B cell (primary cell): ENCODE data around the gene RIMBP3B. TPM values are rescaled to one million over a fixed set of nuclear protein-coding genes. Genes with fewer than 3 reads are reported as not detected.
"Not testable (repeated sequence)": the region's sequence is repeated elsewhere in the genome, so short reads cannot be mapped to it uniquely, and the experiment has no call there.

ENCODE experiments used
- ATAC-seq: fragments of 200-7000 bp; cut with Tn5 transposase; one replicate; pipeline ENCODE4 v1.10.0; 2021; ENCODE audit warnings: low read depth, mild to moderate bottlenecking, moderate number of reproducible peaks, moderate library complexity
- CTCF ChIA-PET: fragments of 350-600 bp; sonication (Branson Sonifier 250); formaldehyde crosslinking; loops from one replicate; lab custom pipeline; 2021; ENCODE audit warnings: antibody characterized with exemption, inconsistent platforms; lab: Charles Lee
- POLR2A ChIA-PET: fragments of 350-600 bp; sonication (Branson Sonifier 250); formaldehyde crosslinking; loops from one replicate; lab custom pipeline; 2021; ENCODE audit warnings: antibody characterized with exemption; lab: Charles Lee
- DNase-seq: peaks from one replicate; pipeline ENCODE4 v3.0.0; 2013
- H2AFZ ChIP-seq: 2 replicates; pipeline ENCODE4 v1.6.1; 2012; ENCODE audit warnings: mild to moderate bottlenecking, low read depth, low read length; ENCODE audit not compliant: insufficient read depth, poor library complexity, severe bottlenecking
- H3K27ac ChIP-seq, 2 donors: 1 replicate in 1 of 2; 2 replicates in 1 of 2; pipeline ENCODE4 v1.5.1; 2012 to 2013; ENCODE audit warnings: low read length in 2 of 2, mild to moderate bottlenecking in 2 of 2, moderate library complexity in 1 of 2
- H3K27me3 ChIP-seq, 4 experiments: fragments of 200-600 bp in 1 of 4; sonication (generic) in 1 of 4; replicated peaks in 1 of 4; 1 replicate in 2 of 4; 2 replicates in 2 of 4; pipeline versions ENCODE4 v1.6.1 to v1.7.0; 2013 to 2016; ENCODE audit warnings: low read length in 3 of 4, mild to moderate bottlenecking in 2 of 4, mixed read lengths in 1 of 4, moderate library complexity in 1 of 4; ENCODE audit not compliant: insufficient read depth in 4 of 4, control insufficient read depth in 3 of 4; ENCODE audit errors: control extremely low read depth in 1 of 4
- H3K36me3 ChIP-seq, 2 experiments: replicated peaks in 1 of 2; 1 replicate in 1 of 2; 2 replicates in 1 of 2; pipeline versions ENCODE4 v1.6.1 to v1.7.1; 2013; ENCODE audit warnings: low read length in 1 of 2; ENCODE audit not compliant: insufficient read depth in 2 of 2, control insufficient read depth in 1 of 2; ENCODE audit errors: control extremely low read depth in 1 of 2, extremely low read depth in 1 of 2
- H3K4me1 ChIP-seq, 2 donors: fragments of 200-600 bp in 1 of 2; sonication (generic) in 1 of 2; 1 replicate in 1 of 2; 2 replicates in 1 of 2; pipeline versions ENCODE4 v1.5.1 to v1.6.1; 2013 to 2017; ENCODE audit warnings: low read length in 2 of 2; ENCODE audit not compliant: control insufficient read depth in 2 of 2, insufficient read depth in 2 of 2
- H3K4me2 ChIP-seq: replicated peaks from 2 replicates; pipeline ENCODE3; 2012; ENCODE audit warnings: mild to moderate bottlenecking, low read depth, low read length; ENCODE audit not compliant: poor library complexity, severe bottlenecking
- H3K4me3 ChIP-seq, 5 experiments: fragments of 200-600 bp in 1 of 5; sonication (generic) in 1 of 5; 1 replicate in 3 of 5; 2 replicates in 2 of 5; pipeline versions ENCODE4 v1.5.1 to v1.7.0; 2011 to 2016; ENCODE audit warnings: low read length in 4 of 5, mild to moderate bottlenecking in 4 of 5, low read depth in 2 of 5, control low read depth in 1 of 5, moderate library complexity in 1 of 5; ENCODE audit not compliant: insufficient read depth in 1 of 5; ENCODE audit errors: control extremely low read depth in 1 of 5, extremely low read depth in 1 of 5
- H3K79me2 ChIP-seq: fragments of 200-600 bp; sonication (generic); one replicate; pipeline ENCODE4 v1.6.0; 2016; ENCODE audit warnings: low read length; ENCODE audit not compliant: control insufficient read depth, insufficient read depth
- H3K9ac ChIP-seq: fragments of 200-600 bp; sonication (generic); 2 replicates; pipeline ENCODE4 v1.6.1; 2017; ENCODE audit warnings: mild to moderate bottlenecking, low read length, moderate library complexity
- H3K9me3 ChIP-seq, 3 donors: one replicate each; pipeline versions ENCODE4 v1.6.1 to v1.7.1; 2013; ENCODE audit warnings: low read length in 2 of 3; ENCODE audit not compliant: control insufficient read depth in 2 of 3, insufficient read depth in 1 of 3; ENCODE audit errors: control extremely low read depth in 1 of 3
- H4K20me1 ChIP-seq: 2 replicates; pipeline ENCODE4 v1.6.0; 2012; ENCODE audit warnings: mild to moderate bottlenecking, low read length; ENCODE audit not compliant: insufficient read depth, control insufficient read depth, poor library complexity, severe bottlenecking
- H3K27ac Mint-ChIP-seq: one replicate; pipeline ENCODE4 v1.8.0; 2021; ENCODE audit warnings: mixed read lengths
- H3K27me3 Mint-ChIP-seq: one replicate; pipeline ENCODE4 v1.8.0; 2021; ENCODE audit warnings: mixed read lengths
- H3K4me1 Mint-ChIP-seq: one replicate; pipeline ENCODE4 v1.8.0; 2021; ENCODE audit warnings: mixed read lengths
- H3K4me3 Mint-ChIP-seq: one replicate; pipeline ENCODE4 v1.8.0; 2021; ENCODE audit warnings: mixed read lengths
- H3K9me3 Mint-ChIP-seq: one replicate; pipeline ENCODE4 v1.8.0; 2022; ENCODE audit warnings: mixed read lengths; ENCODE audit not compliant: insufficient read depth
- WGBS: methylation state at CpG from one replicate; pipeline ENCODE4 v1.1.5; 2013; ENCODE audit warnings: missing lambda C conversion rate; ENCODE audit not compliant: insufficient coverage; 5-methylcytosine and 5-hydroxymethylcytosine counted together
- intact Hi-C: fragments of 100-400 bp; cut with micrococcal nuclease; formaldehyde crosslinking; loops from one replicate; pipeline ENCODE4 v1.10.0; 2022
- polyA plus RNA-seq: library from polyadenylated mRNA; depleted of rRNA; stranded (reverse); fragments of >200 nt; gene quantifications from 2 replicates; pipeline ENCODE4 v1.2.3, GENCODE V29; 2012
- total RNA-seq, 2 donors: library from RNA; stranded (reverse); fragments of 120-200 nt in 1 of 2; gene quantifications; 1 replicate in 1 of 2; 2 replicates in 1 of 2; pipeline versions ENCODE4 v1.2.3 to v1.2.4, GENCODE V29; 2013 to 2022

RIMBP3B gene
- total and polyA plus RNA-seq, 2 donors (not counting 1 experiment from before 2014, with no cell fraction given): 1.6 TPM; not detected in 1

- H3K27me3 ChIP-seq, H3K4me1 Mint-ChIP-seq, H3K9me3 Mint-ChIP-seq, H2AFZ ChIP-seq, H3K36me3 ChIP-seq, H3K4me1 ChIP-seq, H3K27ac ChIP-seq, H3K79me2 ChIP-seq, H3K27me3 Mint-ChIP-seq, H3K9ac ChIP-seq, POLR2A ChIA-PET, H3K9me3 ChIP-seq, H4K20me1 ChIP-seq, H3K27ac Mint-ChIP-seq, CTCF ChIA-PET, DNase-seq, intact Hi-C loops: not testable (repeated sequence)
- no CpG with 5 or more reads among the region's 81 CpGs for WGBS
- peak; percentile 92 for ATAC-seq
- peak within 1 kb of the TSS in 2 of 5 experiments; percentile 23 to 50 for H3K4me3 ChIP-seq
- H3K4me2 ChIP-seq: peak within 1 kb of the TSS; percentile 59
- H3K4me3 Mint-ChIP-seq: peak within 1 kb of the TSS; percentile 59
Measured at GRCh38 chr22:21417227-21417746, 33.7 kb downstream of the RIMBP3B start, which contains the start of gene HIC2. Gene HIC2, plus strand, starts transcription at chr22:21417371. Its CDS starts 25,461 bp downstream, at chr22:21442832.

GRCh38 chr22:21417853-21418252, 34.3 kb downstream of the RIMBP3B start:
- WGBS: no CpG with 5 or more reads among the region's 33 CpGs
- H3K27me3 ChIP-seq, POLR2A ChIA-PET, H3K27ac Mint-ChIP-seq, H3K9me3 ChIP-seq, H4K20me1 ChIP-seq, H3K79me2 ChIP-seq, DNase-seq, H3K4me1 ChIP-seq, H3K9ac ChIP-seq, H3K27ac ChIP-seq, H3K4me1 Mint-ChIP-seq, ATAC-seq, H3K9me3 Mint-ChIP-seq, H2AFZ ChIP-seq, CTCF ChIA-PET, H3K36me3 ChIP-seq, H3K27me3 Mint-ChIP-seq, intact Hi-C loops: not testable (repeated sequence)
- Histone ChIP-seq H3K4me2 (peak overlapping the region; percentile 59), H3K4me3 (peak overlapping the region in 2 of 5 experiments; percentile 23 to 50)
- peak overlapping the region; percentile 59 for H3K4me3 Mint-ChIP-seq

GRCh38 chr22:21418974-21419638, 35.6 kb downstream of the RIMBP3B start:
- H3K4me3 Mint-ChIP-seq: not testable (repeated sequence)

GRCh38 chr22:21420180-21420763, 36.7 kb downstream of the RIMBP3B start:
- intact Hi-C loops, H3K27ac Mint-ChIP-seq, CTCF ChIA-PET, POLR2A ChIA-PET, H4K20me1 ChIP-seq, H3K4me3 ChIP-seq, H3K36me3 ChIP-seq, H3K27me3 Mint-ChIP-seq, H3K9me3 Mint-ChIP-seq, H3K9ac ChIP-seq, H3K4me1 ChIP-seq, DNase-seq, H3K27me3 ChIP-seq, H2AFZ ChIP-seq, H3K4me2 ChIP-seq, H3K9me3 ChIP-seq, H3K4me1 Mint-ChIP-seq, H3K27ac ChIP-seq, H3K4me3 Mint-ChIP-seq, H3K79me2 ChIP-seq: not testable (repeated sequence)
- WGBS: 20% methylated on average over 2 of the region's 19 CpGs
- ATAC-seq: peak; percentile 53

More at GRCh38 chr22:21418974-21419638, 35.6 kb downstream of the RIMBP3B start:
- H3K9me3 ChIP-seq, intact Hi-C loops, H3K9ac ChIP-seq, CTCF ChIA-PET, H3K4me1 Mint-ChIP-seq, H3K4me1 ChIP-seq, H2AFZ ChIP-seq, H3K27ac Mint-ChIP-seq, ATAC-seq, H3K27ac ChIP-seq, DNase-seq, POLR2A ChIA-PET, H3K9me3 Mint-ChIP-seq, H3K27me3 ChIP-seq, H3K79me2 ChIP-seq, H3K36me3 ChIP-seq, H4K20me1 ChIP-seq, H3K4me2 ChIP-seq, H3K27me3 Mint-ChIP-seq, H3K4me3 ChIP-seq: not testable (repeated sequence)
- WGBS: 81% methylated on average over 2 of the region's 15 CpGs
